ENCODE measurements around the gene KIF16B.
"Not testable (repeated sequence)": the region's sequence is repeated elsewhere in the genome, so short reads cannot be mapped to it uniquely, and the experiment has no call there.

KIF16B gene

DNA sequence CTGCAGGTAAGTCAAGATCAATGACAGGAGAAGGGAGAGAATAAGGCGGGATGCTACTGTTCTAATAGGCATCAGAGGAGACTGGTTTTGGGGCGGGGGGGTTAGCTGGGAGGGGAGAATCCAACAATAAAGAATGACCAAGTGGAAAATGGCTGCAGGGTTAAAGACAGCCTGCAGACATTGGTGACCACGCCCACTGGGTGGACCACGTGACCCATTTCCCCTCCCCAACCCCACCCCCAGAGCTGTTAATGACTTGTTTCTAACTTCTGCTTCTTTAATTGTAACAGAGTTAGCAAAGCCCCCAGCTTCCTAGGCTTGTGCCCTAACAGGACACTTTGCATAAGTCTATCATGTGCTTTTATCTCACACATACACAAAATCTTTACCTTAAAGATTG is 344.5 kb downstream of the KIF16B start:
- no peaks in the 10 kb centered on the region for H3K27me3 ChIP-seq (ENCODE audit: low read depth)
- no peaks in the 10 kb centered on the region for H3K9me3 ChIP-seq
- no peak for DNase-seq (ENCODE audit: low spot score in 2 of 2)
- in situ Hi-C loops (cut with MboI; ENCODE audit: low sequenced_read_pairs) = no loop called here
- no peak overlapping the region for H3K4me3 ChIP-seq
- no peaks in the 10 kb centered on the region for H3K36me3 ChIP-seq (replicated peaks)
- no peaks in the 10 kb centered on the region for H3K4me1 ChIP-seq

DNA sequence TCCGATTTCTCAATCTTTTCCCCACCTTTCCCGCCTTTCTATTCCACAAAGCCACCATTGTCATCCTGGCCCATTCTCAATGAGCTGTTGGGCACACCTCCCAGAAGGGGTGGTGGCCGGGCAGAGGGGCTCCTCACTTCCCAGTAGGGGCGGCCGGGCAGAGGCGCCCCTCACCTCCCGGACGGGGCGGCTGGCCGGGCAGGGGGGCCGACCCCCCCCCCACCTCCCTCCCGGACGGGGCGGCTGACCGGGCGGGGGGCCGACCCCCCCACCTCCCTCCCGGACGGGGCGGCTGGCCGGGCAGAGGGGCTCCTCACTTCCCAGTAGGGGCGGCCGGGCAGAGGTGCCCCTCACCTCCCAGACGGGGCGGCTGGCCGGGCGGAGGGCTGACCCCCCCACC is 346.3 kb downstream of the KIF16B start:
- H3K4me1 ChIP-seq; H3K27me3 ChIP-seq (ENCODE audit: low read depth); H3K36me3 ChIP-seq (replicated peaks); DNase-seq (ENCODE audit: low spot score in 2 of 2); in situ Hi-C loops (cut with MboI; ENCODE audit: low sequenced_read_pairs); H3K4me3 ChIP-seq; H3K9me3 ChIP-seq: not testable (repeated sequence)

DNA sequence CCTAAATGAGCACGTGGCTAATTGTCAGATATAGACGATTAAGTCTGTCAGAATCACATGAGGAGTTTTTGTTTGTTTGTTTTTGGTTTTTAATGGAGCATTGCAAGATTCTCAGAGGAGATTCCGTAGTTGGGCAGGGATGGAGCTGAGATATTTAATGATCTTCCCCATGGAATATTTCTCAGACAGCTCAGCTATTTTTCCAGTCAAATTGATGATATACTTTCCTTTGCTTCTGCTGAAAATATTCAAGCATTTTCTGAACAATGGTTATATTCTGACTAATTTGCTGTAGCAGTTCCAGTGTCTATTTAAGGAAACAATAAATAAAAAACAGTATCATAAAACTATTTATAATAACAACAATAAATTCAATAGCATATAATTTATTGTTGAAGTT is 348.4 kb downstream of the KIF16B start:
- in situ Hi-C loops (cut with MboI; ENCODE audit: low sequenced_read_pairs) = no loop called here
- no peaks in the 10 kb centered on the region for H3K9me3 ChIP-seq
- H3K4me3 ChIP-seq = no peak overlapping the region
- no peaks in the 10 kb centered on the region for H3K27me3 ChIP-seq (ENCODE audit: low read depth)
- H3K36me3 ChIP-seq (replicated peaks) = no peaks in the 10 kb centered on the region
- H3K4me1 ChIP-seq = no peaks in the 10 kb centered on the region
- DNase-seq (ENCODE audit: low spot score in 2 of 2) = no peak

DNA sequence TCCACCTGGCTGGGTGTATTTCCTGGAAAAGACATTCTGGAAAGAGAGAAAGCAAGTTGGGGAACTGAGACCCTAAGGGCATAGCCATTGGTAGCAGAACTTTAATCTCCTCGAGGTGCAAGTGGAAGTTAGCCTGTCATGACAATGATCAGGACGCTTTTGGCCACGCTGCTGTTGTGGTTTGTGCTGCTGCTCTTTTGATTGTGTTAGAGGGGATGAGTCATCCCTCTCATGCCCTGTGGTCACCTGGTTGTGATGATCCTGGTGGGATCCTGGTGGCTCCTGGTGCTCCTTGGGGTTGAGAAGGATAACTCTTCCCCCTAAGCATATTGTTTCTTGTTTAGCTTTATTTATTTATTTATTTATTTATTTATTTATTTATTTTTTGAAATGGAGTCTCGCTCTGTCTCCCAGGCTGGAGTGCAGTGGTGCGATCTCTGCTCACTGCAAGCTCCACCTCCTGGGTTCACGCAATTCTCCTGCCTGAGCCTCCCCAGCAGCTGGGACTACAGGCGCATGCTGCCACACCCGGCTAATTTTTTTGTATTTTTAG is 350.3 kb downstream of the KIF16B start:
- Histone ChIP-seq H3K4me1 (no peaks in the 10 kb centered on the region), H3K36me3 (replicated peaks) (no peaks in the 10 kb centered on the region), H3K27me3 (ENCODE audit: low read depth) (no peaks in the 10 kb centered on the region), H3K9me3 (no peaks in the 10 kb centered on the region), H3K4me3 (no peak overlapping the region)
- in situ Hi-C loops (cut with MboI; ENCODE audit: low sequenced_read_pairs) = no loop called here
- no peak for DNase-seq (ENCODE audit: low spot score in 2 of 2)

All from HAP-1 (cell line).